Measurements from ENCODE around the gene PSMD2.

- TF ChIP-seq, protein P1, sequence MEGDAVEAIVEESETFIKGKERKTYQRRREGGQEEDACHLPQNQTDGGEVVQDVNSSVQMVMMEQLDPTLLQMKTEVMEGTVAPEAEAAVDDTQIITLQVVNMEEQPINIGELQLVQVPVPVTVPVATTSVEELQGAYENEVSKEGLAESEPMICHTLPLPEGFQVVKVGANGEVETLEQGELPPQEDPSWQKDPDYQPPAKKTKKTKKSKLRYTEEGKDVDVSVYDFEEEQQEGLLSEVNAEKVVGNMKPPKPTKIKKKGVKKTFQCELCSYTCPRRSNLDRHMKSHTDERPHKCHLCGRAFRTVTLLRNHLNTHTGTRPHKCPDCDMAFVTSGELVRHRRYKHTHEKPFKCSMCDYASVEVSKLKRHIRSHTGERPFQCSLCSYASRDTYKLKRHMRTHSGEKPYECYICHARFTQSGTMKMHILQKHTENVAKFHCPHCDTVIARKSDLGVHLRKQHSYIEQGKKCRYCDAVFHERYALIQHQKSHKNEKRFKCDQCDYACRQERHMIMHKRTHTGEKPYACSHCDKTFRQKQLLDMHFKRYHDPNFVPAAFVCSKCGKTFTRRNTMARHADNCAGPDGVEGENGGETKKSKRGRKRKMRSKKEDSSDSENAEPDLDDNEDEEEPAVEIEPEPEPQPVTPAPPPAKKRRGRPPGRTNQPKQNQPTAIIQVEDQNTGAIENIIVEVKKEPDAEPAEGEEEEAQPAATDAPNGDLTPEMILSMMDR (IDR thresholded peaks at IDR 0.05): no peak
- no peak for TF ChIP-seq POLR2A (IDR thresholded peaks at IDR 0.05)
Measured at GRCh38 chr3:184261270-184261853, 37.7 kb upstream of the PSMD2 start, which contains the start of gene CAMK2N2.

Data from heart left ventricle (tissue), 13 donors.